AG10803 (cell line): ENCODE data around the gene SCML1.

Experiments
- DNase-seq: peaks from one replicate; pipeline ENCODE4 v3.0.0; 2010; ENCODE audit warnings: low read depth
- H3K4me3 ChIP-seq: 2 replicates; pipeline ENCODE4 v1.5.1; 2011; ENCODE audit warnings: mild to moderate bottlenecking, low read length, control low read depth
- TF ChIP-seq, protein P1 (sequence below): conservative IDR thresholded peaks from 2 replicates; pipeline ENCODE4 v1.5.1; 2011; ENCODE audit warnings: mild to moderate bottlenecking, low read length, control low read depth, inconsistent platforms

The SCML1 gene

DNA sequence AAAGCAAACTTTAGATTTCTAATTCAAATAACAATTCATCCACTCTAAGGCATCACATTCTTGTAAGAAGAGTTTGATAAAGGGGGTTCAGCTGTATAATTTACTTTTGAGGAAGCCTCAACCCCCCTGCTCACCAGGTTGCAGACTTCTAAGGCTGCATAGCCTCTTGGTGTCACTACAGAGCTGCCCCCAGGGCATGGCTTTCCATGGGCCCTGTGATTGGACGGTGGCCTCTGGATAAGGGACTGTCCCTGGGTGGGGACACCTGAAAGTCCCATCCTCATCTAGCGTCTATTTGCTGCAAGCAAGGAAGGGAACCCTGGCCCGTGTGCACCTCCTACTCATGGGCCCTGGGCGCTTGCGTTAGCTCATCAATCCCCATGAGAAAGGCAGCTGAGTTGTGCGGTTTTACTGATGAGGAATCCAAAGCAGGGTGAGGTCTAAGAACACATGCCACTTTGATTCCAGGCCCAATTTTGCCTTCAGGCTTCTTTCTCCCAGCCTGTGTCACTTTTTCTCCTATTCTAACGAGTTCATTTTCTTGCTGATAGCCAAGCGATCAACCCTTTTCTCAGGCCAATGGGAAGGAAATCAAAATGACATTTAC lies 51.8 kb downstream of the SCML1 start:
- TF ChIP-seq, protein P1, sequence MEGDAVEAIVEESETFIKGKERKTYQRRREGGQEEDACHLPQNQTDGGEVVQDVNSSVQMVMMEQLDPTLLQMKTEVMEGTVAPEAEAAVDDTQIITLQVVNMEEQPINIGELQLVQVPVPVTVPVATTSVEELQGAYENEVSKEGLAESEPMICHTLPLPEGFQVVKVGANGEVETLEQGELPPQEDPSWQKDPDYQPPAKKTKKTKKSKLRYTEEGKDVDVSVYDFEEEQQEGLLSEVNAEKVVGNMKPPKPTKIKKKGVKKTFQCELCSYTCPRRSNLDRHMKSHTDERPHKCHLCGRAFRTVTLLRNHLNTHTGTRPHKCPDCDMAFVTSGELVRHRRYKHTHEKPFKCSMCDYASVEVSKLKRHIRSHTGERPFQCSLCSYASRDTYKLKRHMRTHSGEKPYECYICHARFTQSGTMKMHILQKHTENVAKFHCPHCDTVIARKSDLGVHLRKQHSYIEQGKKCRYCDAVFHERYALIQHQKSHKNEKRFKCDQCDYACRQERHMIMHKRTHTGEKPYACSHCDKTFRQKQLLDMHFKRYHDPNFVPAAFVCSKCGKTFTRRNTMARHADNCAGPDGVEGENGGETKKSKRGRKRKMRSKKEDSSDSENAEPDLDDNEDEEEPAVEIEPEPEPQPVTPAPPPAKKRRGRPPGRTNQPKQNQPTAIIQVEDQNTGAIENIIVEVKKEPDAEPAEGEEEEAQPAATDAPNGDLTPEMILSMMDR: no peak
- H3K4me3 ChIP-seq: no peak overlapping the region
- DNase-seq: peak; percentile 1

DNA sequence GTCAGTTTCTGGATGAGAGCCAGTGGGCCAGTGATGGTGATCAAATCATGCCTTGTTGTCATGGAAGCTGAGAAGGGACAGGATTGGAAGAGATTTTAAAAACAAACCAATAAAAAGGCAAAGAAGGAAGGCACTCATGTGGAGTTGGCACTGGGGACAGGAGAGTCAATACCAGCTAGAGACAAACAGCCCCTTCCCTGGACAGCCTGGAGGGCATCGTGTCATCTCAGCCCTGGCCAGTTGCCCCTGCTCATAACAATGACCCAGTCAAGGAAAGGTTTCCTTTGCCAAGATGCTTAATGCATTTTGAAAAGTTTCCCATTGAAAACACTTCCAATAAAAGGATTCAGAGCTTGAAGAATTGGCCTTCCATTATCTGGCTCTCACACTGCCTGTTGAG lies 55.5 kb downstream of the SCML1 start:
- H3K4me3 ChIP-seq: no peak overlapping the region
- no peak for DNase-seq
- TF ChIP-seq, protein P1: no peak

DNA sequence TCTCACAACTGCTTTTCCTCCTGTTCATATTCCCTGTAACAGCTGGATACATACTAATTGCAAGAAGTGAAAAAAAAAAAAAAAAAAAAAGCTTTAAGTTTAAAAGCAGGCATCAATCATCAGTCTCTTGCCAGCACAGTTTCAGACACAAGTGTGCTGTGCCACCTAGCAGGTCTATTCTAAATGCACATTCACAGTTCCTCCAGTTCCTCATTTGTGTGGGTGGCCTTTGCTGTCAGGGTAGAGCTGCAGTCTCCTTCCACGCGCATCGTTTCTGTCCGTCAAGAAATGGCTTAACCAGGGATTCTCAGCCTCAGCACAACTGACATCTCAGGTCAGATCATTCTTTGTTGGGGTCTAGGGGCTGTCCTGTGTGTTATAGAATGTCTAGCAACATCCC lies 61.6 kb downstream of the SCML1 start:
- no peak for DNase-seq
- H3K4me3 ChIP-seq: no peak overlapping the region
- TF ChIP-seq, protein P1: no peak

DNA sequence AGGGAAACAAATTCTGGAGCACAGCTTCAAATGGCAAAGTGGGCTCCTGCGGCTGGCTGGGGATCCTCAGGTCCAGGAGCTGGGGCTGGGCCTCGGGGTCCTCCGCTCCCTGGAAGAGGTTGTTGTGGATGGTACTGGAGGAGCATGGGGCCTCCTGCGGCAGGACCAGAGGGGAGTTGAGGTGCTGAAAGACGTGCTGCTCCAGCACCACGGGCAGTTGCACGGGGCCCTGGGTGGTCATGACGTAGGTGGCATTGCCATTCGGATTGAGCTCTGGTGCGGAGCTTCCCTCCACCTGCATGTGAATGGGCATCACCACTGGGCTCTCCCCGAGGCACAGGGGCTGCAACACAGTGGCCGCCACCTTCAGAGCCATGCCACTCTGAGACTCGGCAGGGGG lies 64.1 kb downstream of the SCML1 start:
- TF ChIP-seq, protein P1: no peak
- no peak overlapping the region for H3K4me3 ChIP-seq
- no peak for DNase-seq

DNA sequence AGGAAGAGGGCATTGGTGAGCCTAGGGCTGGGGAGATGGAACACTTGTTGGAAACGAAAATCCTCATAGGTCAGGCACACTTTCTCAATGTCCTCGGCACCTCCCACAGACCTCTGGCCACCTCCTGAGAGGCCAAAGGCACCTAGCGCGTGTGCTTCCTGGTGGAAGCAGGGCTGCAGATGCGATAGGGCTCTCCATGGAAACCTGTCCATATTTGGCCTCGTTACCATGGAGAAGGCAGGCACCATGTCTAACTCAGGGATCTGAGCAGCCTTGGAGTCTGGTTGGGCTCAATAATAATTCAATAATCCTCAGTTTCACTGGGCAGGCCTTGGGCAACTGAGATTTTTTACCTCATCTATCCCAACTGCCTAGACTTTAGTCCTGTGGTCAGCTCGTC lies 65.5 kb downstream of the SCML1 start:
- DNase-seq: no peak
- H3K4me3 ChIP-seq: no peak overlapping the region
- TF ChIP-seq, protein P1: no peak

DNA sequence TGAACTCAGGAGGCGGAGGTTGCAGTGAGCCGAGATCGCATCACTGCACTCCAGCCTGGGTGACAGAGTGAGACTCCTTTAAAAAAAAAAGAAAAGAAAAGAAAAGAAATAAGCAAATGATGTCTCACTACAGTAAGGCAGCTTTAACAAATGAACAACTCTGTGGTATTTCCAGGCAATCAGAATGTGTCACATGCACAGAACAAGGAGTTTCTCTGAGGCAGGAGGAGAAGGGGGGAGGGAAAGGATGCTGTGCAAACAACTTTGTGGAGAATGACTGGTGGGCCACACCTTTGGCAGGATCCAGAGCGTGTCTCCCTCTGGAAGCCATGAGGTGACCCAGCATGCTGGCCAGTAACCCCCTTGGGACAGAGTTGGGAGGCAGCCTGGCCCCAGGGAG lies 66.2 kb downstream of the SCML1 start:
- no peak for DNase-seq
- no peak overlapping the region for H3K4me3 ChIP-seq
- TF ChIP-seq, protein P1: no peak
